Gastrocnemius medialis (tissue), 4 donors: ENCODE data around the gene TPO.
"Not testable (repeated sequence)": the region's sequence is repeated elsewhere in the genome, so short reads cannot be mapped to it uniquely, and the experiment has no call there.

ENCODE experiments used
- CTCF ChIP-seq, 5 experiments: fragments of 450-650 bp in 3 of 5; fragments of 200-600 bp in 2 of 5; sonication (generic) in 2 of 5; IDR thresholded peaks in 4 of 5; conservative IDR thresholded peaks in 1 of 5; 1 replicate in 4 of 5; 2 replicates in 1 of 5; pipeline ENCODE4 v1.5.1; 2016 to 2019; ENCODE audit warnings: antibody characterized with exemption in 5 of 5, mild to moderate bottlenecking in 3 of 5, moderate library complexity in 3 of 5
- POLR2A ChIP-seq, 2 donors: fragments of 450-650 bp; IDR thresholded peaks; one replicate each; pipeline ENCODE4 v1.6.1; 2017; ENCODE audit warnings: antibody characterized with exemption in 2 of 2, mild to moderate bottlenecking in 2 of 2, moderate library complexity in 2 of 2

DNA sequence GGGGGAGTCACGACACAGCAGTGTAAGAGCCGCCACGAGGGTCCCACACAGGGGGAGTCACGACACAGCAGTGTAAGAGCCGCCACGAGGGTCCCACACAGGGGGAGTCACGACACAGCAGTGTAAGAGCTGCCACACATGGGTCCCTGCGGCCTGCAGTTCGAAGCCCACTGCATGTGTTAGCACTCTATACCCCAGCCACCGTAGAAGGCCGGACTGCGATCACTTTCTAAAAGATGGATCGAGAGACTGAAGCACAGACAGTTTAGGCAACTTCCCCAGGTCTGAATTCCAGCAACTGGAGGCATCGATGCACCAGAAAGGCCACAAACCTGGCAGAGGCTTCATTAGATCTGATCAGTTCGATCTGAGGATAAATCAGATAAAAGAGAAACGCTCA, 77.1 kb downstream of the TPO start:
- not testable (repeated sequence) for TF ChIP-seq POLR2A (IDR thresholded peaks at IDR 0.05); CTCF (IDR thresholded peaks at IDR 0.05 in 4 of 5, conservative IDR thresholded peaks at IDR 0.05 in 1 of 5)
